ENCODE results near the gene CCDC85C.
A peak's percentile ranks its signal among the peaks of the same experiment; 100 is the strongest.

The CCDC85C gene

GRCh38 chr14:99587460-99588278 is 16.3 kb downstream of the CCDC85C start:
- no peak for DNase-seq

GRCh38 chr14:99586761-99587459 is 17.1 kb downstream of the CCDC85C start:
- DNase-seq = no peak

GRCh38 chr14:99586054-99586760 is 17.8 kb downstream of the CCDC85C start:
- DNase-seq = no peak

DNA sequence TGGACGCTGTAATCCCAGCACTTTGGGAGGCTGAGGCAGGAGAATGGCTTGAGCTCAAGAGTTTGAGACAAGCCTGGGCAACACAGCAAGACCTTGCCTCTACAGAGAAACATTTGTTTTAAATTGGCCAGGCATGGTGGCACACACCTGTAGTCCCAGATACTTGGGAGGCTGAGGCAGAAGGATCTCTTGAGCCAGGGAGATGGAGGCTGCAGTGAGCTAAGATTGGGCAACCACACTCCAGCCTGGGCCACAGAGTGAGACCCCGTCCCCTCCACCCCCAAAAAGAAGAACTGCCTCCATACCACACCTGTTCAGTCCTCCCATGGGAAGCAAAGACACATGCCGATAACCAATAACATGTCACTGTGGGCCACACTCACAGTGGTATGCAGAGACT is 19.2 kb downstream of the CCDC85C start:
- no peak for DNase-seq

GRCh38 chr14:99581938-99582337 is 22.1 kb downstream of the CCDC85C start:
- DNase-seq = no peak

GRCh38 chr14:99581374-99581773 is 22.6 kb downstream of the CCDC85C start:
- no peak for DNase-seq

GRCh38 chr14:99579903-99580571 is 24.0 kb downstream of the CCDC85C start:
- peak; percentile 95 for DNase-seq

GRCh38 chr14:99579120-99579836 is 24.7 kb downstream of the CCDC85C start:
- DNase-seq = no peak

DNA sequence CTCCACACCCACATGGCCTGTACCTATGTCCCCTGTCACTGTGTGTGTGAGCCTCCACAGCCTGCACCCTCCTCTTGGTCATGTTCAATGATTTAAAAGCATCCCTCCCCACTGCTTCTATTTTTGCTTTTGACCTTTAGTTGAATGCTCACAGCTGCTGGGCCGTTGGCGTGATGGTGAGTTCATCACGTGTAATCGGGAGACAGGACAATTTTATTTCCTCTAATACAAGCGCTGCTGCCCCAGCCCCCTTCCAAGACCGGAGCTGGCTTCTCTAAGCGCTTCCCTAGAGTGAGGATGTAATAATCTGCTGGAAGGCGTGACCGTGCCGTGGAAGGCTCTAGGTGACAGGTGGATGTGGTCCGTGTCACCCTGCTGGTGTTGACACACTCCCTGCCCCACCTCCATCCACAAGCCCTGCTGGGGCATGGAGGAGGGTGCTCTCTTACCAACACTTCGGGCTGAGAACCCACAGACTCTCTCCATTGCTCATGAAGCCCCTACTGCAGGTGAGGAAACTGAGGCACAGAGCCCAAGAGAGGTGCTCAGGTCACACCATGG is 25.4 kb downstream of the CCDC85C start:
- DNase-seq = no peak

DNA sequence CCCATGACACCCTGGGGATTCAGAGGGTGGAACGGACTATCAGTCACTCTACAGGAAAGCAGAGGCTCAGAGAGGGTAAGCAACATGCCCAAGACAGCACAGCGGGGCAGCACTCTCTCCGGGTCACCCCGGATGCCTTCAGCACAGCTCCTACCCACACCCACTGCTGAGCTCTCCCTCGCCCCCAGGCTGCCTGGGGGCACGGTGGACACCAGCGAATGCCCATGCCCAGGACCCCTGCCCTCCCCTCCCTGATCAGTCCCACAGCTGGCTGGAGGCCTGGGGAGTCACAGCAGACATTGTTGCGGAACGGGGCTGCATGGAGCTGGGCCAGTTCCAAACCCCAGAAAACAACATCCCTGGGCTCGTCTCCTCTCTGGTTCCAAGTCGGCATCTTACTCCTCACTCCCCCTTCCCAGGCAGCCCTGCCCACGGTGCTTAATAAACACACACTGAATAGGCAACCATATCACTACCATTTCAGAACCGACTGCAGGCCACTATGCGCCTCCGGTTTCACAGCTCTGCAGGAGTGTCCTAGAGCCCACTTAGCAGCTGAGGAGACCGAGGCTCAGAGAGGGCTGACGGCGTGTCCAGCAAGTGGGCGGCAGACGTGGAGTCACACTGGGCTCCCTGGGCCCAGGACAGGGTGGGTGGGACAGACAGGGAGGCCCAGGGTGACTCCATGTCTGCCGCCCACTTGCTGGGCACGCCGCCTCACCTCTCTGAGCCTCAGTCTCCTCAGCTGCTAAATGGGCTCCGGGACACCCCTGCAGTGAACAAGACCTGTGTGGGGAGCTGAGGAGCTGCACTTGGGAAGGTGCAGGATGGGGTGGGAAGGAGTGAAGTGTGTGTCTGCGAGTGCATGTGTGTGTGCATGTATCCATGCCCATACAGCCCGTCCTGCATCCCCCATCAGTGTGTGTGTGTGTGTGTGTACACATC is 27.0 kb downstream of the CCDC85C start:
- peak; percentile 32 for DNase-seq

DNA sequence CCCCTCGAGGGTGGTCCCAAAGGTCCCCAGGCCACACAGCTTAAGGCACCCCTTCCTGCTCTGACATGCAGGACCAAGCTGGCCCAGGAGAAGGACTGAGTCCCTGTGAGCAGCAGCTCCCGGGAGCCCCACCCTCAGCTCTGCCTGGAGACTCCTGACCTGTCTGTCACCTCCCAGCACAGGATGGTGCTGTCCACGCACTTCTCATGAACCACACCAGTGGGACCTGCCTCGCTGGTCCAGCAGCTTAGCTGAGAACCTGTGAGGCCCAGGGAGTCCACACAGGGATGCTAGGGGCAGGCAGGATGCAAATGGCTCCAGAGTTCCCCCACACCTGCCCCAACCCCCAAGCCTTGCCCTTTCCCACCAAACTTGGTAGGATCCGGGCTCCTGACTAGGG is 27.7 kb downstream of the CCDC85C start:
- no peak for DNase-seq

GRCh38 chr14:99575043-99576023 is 28.7 kb downstream of the CCDC85C start:
- DNase-seq = peak; percentile 29

GRCh38 chr14:99574099-99574880 is 29.7 kb downstream of the CCDC85C start:
- peak; percentile 94 for DNase-seq

DNA sequence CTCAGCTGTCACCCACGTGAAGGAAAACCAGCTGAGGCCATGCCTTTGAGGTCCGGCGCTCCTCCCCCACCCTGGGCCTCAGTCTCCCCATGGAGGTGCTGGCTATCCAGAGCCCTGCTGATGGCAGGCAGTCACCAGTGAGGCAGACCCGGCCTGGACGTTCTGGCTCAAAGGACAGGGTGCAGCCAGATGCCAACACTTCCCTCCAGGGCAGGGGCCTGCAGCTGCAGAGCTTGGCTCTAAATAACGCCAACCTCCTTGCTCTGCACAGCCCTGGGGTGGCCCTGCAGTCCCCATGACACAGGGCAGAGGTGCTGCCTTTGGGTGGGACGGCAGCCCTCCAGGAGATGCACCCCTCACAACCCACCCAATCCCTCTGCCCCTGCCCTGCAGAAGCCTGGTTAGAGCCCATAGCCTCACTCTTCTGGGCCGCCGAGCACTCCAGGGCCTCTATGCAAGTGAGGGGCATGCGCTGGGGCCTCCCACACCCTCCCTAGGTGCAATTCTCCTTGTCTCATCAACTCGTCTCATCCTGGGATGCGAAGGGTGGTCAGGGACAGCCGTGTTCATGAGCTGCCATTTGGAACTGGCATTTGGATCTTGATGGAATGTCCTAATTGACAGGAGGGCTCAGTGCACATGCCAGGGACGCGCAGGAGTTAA is 30.4 kb downstream of the CCDC85C start:
- no peak for DNase-seq

DNA sequence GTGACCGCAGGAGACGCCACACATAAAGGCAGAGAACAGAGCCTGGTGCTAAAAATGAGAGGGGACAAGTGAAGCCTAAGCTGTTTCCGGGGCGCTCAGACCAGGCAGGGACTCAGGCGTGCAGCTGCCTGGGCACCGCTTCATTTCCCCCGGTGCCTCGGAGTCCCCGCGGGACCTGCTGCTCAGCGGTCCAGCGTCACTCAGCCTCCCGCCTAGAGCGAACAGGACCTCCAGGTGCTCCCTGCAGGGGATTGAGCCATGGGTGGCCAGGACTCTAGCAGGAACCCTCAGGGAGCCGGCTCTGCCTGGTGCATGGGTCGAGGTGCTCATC is 31.0 kb downstream of the CCDC85C start:
- DNase-seq = no peak

GRCh38 chr14:99572173-99572999 is 31.6 kb downstream of the CCDC85C start:
- no peak for DNase-seq

- DNase-seq = peak; percentile 40
Observed at GRCh38 chr14:99571303-99571986, 32.6 kb downstream of the CCDC85C start.
